GM19351 (cell line): ENCODE results near the gene GTF2H2C.
"Not testable (repeated sequence)": the region's sequence is repeated elsewhere in the genome, so short reads cannot be mapped to it uniquely, and the experiment has no call there.

Experiments used
- ATAC-seq: cut with Tn5 transposase; IDR thresholded peaks from one replicate; pipeline ENCODE4 v1.9.1; 2021; ENCODE audit warnings: mild to moderate bottlenecking, moderate library complexity; ENCODE audit not compliant: unreplicated experiment

The GTF2H2C gene

GRCh38 chr5:69559908-69560330 lies at the start of gene GTF2H2C:
Gene GTF2H2C (plus strand): TSS chr5:69560191. CDS start chr5:69565133, 4,942 bp downstream.
- ATAC-seq, result peak; percentile 98

- ATAC-seq, result no peak
Measured at GRCh38 chr5:69510694-69511093, 49.3 kb upstream of the GTF2H2C start.

GRCh38 chr5:69512740-69513260 lies 47.2 kb upstream of the GTF2H2C start:
- no peak for ATAC-seq

- ATAC-seq, result not testable (repeated sequence)
Measured at GRCh38 chr5:69515570-69515969, 44.4 kb upstream of the GTF2H2C start.

- ATAC-seq, result no peak
Measured at GRCh38 chr5:69516769-69517168, 43.2 kb upstream of the GTF2H2C start.

GRCh38 chr5:69517763-69518212 lies 42.2 kb upstream of the GTF2H2C start:
- ATAC-seq, result no peak

GRCh38 chr5:69519285-69519684 lies 40.7 kb upstream of the GTF2H2C start:
- no peak for ATAC-seq

- no peak for ATAC-seq
Measured at GRCh38 chr5:69522035-69522434, 38.0 kb upstream of the GTF2H2C start.

GRCh38 chr5:69525490-69525889 lies 34.5 kb upstream of the GTF2H2C start:
- ATAC-seq, result no peak

GRCh38 chr5:69526660-69527059 lies 33.3 kb upstream of the GTF2H2C start:
- no peak for ATAC-seq

- ATAC-seq, result no peak
Measured at GRCh38 chr5:69527128-69527770, 32.7 kb upstream of the GTF2H2C start.

GRCh38 chr5:69528035-69528434 lies 32.0 kb upstream of the GTF2H2C start:
- ATAC-seq, result no peak

- no peak for ATAC-seq
Measured at GRCh38 chr5:69528609-69529008, 31.4 kb upstream of the GTF2H2C start.

GRCh38 chr5:69530561-69531405 lies 29.2 kb upstream of the GTF2H2C start:
- ATAC-seq, result no peak

- ATAC-seq, result no peak
Measured at GRCh38 chr5:69531406-69531801, 28.6 kb upstream of the GTF2H2C start.

GRCh38 chr5:69537911-69538310 lies 22.1 kb upstream of the GTF2H2C start:
- not testable (repeated sequence) for ATAC-seq

- not testable (repeated sequence) for ATAC-seq
Measured at GRCh38 chr5:69538735-69539134, 21.3 kb upstream of the GTF2H2C start.

GRCh38 chr5:69541347-69541746 lies 18.6 kb upstream of the GTF2H2C start:
- ATAC-seq, result not testable (repeated sequence)

GRCh38 chr5:69542838-69543618 lies 17.0 kb upstream of the GTF2H2C start:
- ATAC-seq, result not testable (repeated sequence)

- ATAC-seq, result not testable (repeated sequence)
Measured at GRCh38 chr5:69544602-69545001, 15.4 kb upstream of the GTF2H2C start.
